HEK293T (cell line): ENCODE results near the gene PPP1R15A.
"Not testable (repeated sequence)": the region's sequence is repeated elsewhere in the genome, so short reads cannot be mapped to it uniquely, and the experiment has no call there.

ENCODE experiments used
- ARNT ChIP-seq: fragments of 450-650 bp; IDR thresholded peaks from 2 replicates; pipeline ENCODE4 v1.6.1; 2017; ENCODE audit warnings: mild to moderate bottlenecking
- ELF4 ChIP-seq: fragments of 450-650 bp; IDR thresholded peaks from 2 replicates; pipeline ENCODE4 v1.6.1; 2017; ENCODE audit warnings: antibody characterized with exemption
- FOXK2 ChIP-seq: fragments of 450-650 bp; IDR thresholded peaks from 2 replicates; pipeline ENCODE4 v1.6.1; 2016; ENCODE audit warnings: mild to moderate bottlenecking
- FOXM1 ChIP-seq: fragments of 450-650 bp; IDR thresholded peaks from 2 replicates; pipeline ENCODE4 v1.6.1; 2017; ENCODE audit warnings: mild to moderate bottlenecking, borderline replicate concordance
- HDGF ChIP-seq: fragments of 450-650 bp; IDR thresholded peaks from 2 replicates; pipeline ENCODE4 v1.6.1; 2017; ENCODE audit warnings: antibody characterized with exemption, borderline replicate concordance
- L3MBTL2 ChIP-seq: fragments of 450-650 bp; conservative IDR thresholded peaks from 2 replicates; pipeline ENCODE4 v1.6.1; 2016; ENCODE audit warnings: mild to moderate bottlenecking
- LEF1 ChIP-seq: fragments of 450-650 bp; IDR thresholded peaks from 2 replicates; pipeline ENCODE4 v1.6.1; 2017; ENCODE audit warnings: mild to moderate bottlenecking, borderline replicate concordance
- NFRKB ChIP-seq: fragments of 450-650 bp; IDR thresholded peaks from 2 replicates; pipeline ENCODE4 v1.6.1; 2016; ENCODE audit warnings: mild to moderate bottlenecking, moderate library complexity
- SP1 ChIP-seq: fragments of 450-650 bp; IDR thresholded peaks from 2 replicates; pipeline ENCODE4 v1.6.1; 2017
- SUZ12 ChIP-seq: fragments of 450-650 bp; IDR thresholded peaks from 2 replicates; pipeline ENCODE4 v1.6.1; 2016; ENCODE audit warnings: mild to moderate bottlenecking
- ZNF384 ChIP-seq: fragments of 450-650 bp; IDR thresholded peaks from 2 replicates; pipeline ENCODE4 v1.6.1; 2016

DNA sequence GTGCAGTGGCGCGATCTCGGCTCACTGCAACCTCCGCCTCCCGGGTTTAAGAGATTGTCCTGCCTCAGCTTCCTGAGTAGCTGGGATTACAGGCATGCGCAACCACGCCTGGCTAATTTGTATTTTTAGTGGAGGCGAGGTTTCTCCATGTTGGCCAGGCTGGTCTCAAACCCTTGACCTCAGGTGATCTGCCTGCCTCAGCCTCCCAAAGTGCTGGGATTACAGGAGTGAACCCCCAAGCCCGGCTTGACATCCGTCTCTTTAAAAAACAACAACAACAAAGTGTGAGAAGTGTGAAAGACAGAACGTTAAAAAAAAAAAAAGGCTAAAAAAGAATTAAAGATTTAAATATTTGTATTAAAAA lies 27.1 kb downstream of the PPP1R15A start:
- not testable (repeated sequence) for TF ChIP-seq NFRKB, HDGF, ZNF384, FOXM1, ELF4, LEF1, FOXK2, L3MBTL2, ARNT, SP1, SUZ12
